NCI-H2196 treated with DMSO at 0.1 percent for 48 hours (cell line): Measurements from ENCODE around the gene KCNJ12.

ENCODE experiments used
- DNase-seq: peaks from one replicate; lab custom pipeline; 2025; ENCODE audit not compliant: unreplicated experiment; lab: John Stamatoyannopoulos, UW

The KCNJ12 gene

DNA sequence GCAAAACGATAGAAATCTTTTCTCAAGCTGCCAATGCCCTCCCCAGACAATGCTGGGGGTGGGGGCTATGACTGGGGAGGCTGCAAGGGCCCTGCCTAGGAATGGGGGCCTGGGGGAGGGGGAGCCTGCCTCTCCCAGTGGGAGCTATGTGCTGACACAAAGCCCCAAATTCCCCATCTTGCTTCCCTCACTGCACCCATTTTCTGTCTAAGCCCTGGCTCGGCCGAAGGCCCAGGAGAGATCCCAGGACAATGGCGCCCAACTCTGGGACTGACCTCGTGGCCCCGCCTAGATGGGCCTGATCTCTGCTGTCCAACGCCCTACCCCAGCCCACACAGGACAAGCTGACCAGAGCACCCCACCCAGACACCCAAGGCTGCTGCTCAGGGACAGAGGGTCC, 11.1 kb upstream of the KCNJ12 start:
- no peak for DNase-seq

GRCh38 chr17:21368545-21369246, 7.5 kb upstream of the KCNJ12 start:
- no peak for DNase-seq

GRCh38 chr17:21369395-21369794, 6.8 kb upstream of the KCNJ12 start:
- no peak for DNase-seq

DNA sequence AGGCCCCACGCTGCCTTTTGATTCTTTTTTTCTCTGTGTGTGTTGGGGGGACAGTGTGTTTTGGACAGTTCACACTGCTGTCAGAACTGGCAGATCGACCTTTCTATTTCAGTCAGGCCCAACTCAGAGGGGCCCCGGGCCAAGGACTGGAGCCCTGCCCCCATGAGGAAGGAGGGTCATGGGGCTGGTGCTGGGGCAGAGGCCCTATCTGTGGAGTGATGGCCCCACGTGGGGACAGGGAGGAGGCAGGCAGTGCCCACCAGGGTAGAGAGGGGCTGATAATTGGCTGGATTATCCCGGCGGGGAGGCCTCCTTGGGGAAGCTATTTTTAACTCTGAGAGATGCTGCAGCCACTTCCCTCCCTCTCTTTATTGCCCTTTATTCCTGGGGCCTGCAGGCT, 5.7 kb upstream of the KCNJ12 start:
- DNase-seq: no peak

- no peak for DNase-seq
These were observed 4.6 kb upstream of the KCNJ12 start for GRCh38 chr17:21371511-21372081.

DNA sequence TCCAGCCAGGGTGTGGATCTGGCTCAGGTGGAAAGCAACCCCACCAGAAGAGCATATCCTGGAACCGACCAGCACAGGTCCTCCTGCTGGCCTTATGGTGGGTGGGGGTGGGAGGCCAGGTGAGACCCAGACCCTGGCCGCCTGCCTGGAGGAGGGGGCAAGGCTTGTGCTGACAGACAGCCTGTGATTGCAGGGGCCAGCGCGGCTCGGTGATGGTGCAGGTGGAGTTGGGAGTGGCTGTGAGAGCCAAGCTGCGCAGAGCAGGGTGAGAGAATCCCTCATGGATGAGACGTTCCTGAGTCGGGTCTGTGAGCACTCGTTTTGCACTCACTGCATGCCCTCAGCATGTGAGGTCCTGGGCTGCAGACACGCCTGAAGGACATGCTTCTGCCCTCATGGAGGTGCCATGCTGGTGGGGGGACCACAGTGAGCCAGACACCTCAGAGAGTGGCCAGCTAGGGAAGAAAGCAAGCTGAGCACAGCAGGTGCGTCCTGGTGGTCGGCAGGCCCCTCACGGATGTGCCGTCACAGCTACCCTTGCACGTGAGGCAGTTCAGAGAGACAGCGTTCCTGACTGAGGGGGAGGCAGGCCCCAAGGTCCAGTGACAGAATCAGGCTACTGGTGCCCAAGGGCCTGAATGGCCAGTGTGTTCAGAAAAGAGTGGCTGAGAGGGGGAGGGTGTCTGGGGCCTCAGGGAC, 3.8 kb upstream of the KCNJ12 start:
- no peak for DNase-seq

DNA sequence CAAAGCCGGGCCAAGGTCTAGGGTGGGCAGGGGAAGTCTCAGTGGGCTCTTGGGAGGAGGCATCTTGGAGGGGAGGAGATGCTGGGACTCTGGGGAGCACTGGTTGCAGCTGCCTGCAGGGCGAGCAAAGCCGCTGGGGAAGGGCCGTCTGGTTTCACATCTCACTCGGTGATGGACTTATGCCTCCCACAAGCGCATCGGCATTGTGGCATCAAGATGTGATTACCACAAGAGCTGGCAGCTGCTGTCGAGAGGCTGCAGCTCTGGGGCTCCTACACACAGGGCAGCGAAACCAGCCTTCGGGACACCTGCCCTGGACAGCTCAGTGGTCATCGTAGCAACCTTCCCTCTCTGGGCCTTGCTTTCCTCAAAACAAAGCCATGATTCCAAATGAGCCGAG, 3.1 kb upstream of the KCNJ12 start:
- no peak for DNase-seq

DNA sequence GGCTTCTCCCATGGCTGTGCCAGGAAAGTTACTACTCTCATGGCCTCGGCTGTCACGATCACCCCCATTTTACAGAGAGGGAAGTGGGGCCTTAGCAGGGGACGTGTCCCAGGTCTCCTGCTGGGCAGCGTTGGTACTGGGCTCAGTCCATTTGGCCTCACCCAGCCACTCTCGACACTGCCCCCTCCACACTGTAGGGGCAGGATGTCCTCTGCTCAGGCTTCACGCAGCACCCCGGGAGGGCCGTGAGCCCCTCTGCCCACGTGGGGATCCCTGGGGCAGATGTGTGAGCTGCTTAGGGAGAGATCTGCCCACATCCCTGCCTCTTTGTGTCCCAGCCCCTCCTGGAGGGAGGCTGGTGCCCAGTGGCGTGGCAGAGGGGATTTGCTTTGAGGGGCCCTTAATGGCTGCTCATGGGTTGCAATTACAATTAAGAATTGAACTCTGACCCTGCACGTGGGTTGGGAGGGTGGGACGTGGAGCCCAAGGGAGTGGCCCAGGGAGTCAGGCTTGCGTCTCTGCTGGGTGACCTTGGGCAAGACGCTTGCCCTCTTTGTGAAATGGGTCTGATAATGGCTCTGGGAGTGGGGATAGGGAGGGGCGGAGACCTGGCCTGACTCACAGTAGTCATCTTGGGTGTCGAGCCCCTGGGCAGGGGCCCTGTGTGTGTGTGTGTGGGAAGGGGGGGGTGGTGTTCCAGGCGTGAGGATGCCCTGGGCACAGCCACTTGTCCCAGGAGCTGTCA, 2.3 kb upstream of the KCNJ12 start:
- DNase-seq: no peak

GRCh38 chr17:21374441-21375161, 1.6 kb upstream of the KCNJ12 start:
- DNase-seq: no peak

DNA sequence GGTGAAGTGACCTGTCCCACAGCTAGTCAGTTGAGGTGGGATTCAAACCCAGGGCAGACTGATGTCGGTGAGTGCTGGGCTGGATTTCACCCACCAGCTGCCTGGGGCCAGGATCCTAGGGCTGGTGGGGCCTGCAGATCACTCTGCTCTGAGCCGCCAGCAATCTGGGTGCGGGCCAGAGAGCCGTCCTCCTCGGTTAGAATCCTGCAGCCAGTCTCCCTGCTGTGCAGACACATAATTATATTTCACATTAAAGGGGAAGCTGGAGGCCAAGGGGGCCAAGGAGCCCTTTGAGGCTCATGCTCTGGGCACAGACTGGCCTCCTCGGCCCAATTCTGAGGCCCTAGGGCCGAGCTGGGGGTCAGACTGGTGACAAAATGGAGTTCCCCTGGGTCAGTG, 996 bp upstream of the KCNJ12 start:
- DNase-seq: no peak

DNA sequence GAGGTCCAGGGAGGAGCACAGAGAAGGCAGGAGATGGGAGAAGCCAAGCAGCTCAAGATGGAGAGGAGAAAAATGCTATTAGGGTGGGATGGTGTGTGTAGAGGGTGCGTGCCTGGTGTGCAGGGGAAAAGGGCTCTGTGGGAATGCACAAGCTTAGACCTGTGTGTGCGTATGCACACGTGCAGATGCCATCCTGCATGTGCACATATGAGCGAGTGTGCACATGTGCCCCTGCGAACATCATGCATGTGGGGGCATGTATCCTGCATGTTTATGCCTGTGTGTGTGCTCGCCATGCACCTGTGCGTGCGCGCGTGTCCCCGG, 438 bp upstream of the KCNJ12 start:
- no peak for DNase-seq

DNA sequence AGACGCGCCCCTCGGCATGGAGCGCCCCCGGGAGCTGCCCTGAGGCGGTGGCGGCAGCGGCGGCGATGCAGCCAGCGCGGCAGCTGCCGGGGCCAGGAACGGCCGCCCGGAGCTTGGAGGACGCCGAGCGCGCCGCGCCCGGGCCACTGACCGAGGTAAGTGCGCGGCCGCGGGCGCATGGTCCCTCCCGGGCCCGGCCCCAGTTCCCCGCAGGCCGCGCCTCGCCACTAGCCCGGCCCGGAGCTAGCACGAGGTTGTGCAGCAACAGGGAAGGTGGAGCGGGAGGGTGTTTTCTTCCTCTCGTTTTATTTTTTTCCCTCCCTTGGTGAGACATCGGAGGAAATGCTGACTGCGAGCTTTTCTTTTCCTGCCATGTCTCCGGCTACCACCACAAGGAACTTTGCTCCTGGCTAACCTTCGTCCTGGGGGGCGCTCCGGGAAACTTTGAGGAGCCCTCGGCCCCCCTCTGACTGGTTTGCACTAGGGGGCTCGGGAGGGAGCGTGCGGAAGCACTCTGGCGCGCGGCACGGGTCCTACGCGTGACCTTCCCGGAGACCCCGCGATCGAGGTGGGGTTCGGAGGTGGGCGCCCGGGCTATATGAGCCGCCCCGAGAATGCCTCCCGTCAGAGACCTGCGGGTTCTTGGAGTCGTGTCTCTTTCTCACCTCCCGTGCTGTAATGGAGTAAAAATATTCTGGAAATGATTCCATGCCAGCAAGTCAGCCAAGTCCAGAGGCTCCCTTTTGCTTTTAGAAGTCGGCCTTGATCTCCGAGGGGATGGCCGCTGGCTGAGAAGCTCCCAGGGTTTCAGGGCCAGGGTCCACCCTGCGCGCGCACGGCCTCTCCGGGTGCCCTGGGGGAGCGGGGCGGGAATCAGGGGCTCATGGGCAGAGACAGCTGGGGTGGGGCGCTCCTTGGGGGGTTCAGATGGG, 868 bp downstream of the KCNJ12 start:
- no peak for DNase-seq

- DNase-seq: no peak
These were observed 1.7 kb downstream of the KCNJ12 start for GRCh38 chr17:21377705-21378396.

- DNase-seq: no peak
These were observed 2.4 kb downstream of the KCNJ12 start for GRCh38 chr17:21378553-21378952.

DNA sequence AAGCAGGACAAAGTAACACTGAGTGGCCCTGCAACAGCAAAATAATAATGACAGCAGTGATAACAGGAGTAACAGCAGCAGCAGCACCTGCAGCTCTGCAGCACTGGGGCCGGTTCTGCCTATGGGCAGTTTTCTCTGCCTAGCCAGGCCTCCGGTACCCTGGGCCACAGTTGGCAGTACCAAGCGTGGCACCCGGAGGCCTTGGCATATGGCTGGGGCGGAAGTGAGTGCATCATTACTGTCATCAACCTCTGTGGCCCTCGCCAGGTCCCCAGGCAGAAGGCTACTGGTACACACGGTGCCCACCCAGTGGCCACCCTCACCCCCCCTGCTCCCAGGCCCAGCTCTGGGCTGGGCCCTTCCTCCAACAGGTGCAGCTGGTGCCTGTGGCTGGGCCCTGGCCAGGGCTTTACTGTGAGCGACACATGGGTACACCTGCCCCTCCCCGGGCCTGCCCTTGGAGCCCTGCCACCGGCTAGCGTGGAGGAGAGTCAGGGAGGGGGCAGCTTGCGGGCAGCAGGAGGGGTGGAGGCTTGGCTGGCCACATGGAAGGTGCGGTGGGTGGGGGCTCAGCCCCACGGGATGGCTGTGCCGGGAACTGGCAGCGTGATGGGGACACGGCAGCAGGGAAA, 3.0 kb downstream of the KCNJ12 start:
- peak; percentile 64 for DNase-seq

DNA sequence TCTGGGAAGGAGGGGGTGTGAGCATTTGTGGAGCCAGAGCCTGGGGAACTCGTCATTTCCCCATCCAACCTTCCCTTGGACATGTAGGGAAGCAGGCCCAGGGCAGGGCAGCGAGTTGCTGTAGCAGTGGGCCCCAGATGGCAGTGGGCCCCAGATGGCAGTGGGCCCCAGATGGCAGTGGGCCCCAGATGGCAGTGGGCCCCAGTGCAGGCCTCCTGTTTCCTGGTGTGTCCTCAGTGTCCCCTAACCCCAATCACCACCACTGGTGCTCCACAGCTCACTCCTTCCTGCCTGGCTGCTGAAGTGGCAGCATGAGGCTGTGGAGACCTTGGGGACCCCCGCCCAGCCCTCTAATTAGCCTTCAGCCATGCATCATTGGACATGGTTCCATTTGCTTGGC, 4.5 kb downstream of the KCNJ12 start:
- no peak for DNase-seq

- no peak for DNase-seq
These were observed 5.0 kb downstream of the KCNJ12 start for GRCh38 chr17:21381076-21381706.

- no peak for DNase-seq
These were observed 6.7 kb downstream of the KCNJ12 start for GRCh38 chr17:21382560-21383495.
